Anterior cingulate cortex (tissue), 58 donors: ENCODE data around the gene TARDBP.
"Not testable (repeated sequence)": the region's sequence is repeated elsewhere in the genome, so short reads cannot be mapped to it uniquely, and the experiment has no call there.

Source experiments
- DNase-seq, 58 donors: peaks; one replicate each; lab custom pipeline; 2025; lab: John Stamatoyannopoulos, UW

The TARDBP gene

DNA sequence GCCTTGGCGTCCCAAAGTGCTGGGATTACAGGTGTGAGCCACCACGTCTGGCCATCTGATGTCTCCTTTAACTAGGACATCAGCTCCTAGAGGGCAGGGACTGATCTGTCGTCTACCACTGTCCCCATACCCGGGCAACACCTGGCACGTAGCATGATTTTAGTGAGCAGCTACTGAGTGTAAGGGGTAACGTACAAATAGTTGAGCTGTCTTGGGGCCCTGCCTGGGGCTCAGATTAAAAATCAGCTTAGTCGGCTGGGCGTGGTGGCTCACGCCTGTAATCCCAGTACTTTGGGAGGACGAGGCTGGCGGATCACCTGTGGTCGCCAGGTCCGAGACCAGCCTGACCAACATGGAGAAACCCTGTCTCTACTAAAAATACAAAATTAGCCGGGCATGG lies 45.6 kb downstream of the TARDBP start:
- DNase-seq, result no peak

GRCh38 chr1:11058595-11059154 lies 46.2 kb downstream of the TARDBP start:
- DNase-seq, result no peak

DNA sequence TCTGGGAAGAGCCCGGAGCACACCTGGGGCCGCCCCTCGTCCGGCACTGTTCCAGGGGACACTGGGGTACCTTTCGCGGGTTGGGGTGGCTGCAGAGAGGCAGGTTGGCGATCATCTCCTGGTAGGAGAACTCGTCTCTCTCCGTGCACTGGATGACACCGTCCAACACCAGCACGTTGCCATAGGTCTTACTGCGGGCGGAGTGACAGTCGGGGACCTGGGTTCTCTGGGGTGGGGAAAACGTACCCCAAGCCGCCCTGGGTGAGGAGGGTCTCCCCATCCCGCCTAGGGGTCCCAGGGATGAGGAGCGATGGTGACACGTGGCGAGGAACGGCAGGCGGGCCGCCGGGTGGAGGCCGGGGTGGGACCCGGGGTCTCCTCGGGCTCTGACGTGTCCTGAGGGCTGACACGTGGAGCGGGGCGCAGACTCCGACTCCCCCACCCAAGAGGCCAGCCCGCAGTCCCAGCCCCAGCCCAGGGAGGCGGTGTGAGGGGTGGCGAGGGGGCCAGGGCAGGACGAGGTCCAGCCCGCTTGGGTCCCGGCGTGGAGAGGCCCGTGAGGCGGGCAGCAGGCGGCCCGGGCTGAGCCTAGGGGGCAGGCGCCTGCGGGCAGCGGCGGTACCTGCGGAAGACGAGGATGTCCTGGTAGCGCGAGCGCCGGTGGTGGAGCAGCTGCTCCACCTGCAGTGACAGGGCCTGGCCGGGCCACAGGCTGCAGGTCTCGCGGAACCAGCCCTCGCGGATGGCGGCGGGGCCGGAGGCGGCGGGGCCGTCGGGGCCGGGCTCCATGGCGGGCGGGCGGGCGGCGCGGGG lies 46.9 kb downstream of the TARDBP start:
- peak in 1 of 58 donors; percentile 37 for DNase-seq

- DNase-seq, result peak; percentile 43 to 94 (median 83)
Measured at GRCh38 chr1:11059968-11060830, 47.7 kb downstream of the TARDBP start, which contains the start of gene SRM. TSS of gene SRM (minus strand) at chr1:11060018. CDS start at chr1:11059943, 75 bp downstream.

- DNase-seq, result peak in 1 of 58 donors; percentile 10
Measured at GRCh38 chr1:11061652-11062365, 49.4 kb downstream of the TARDBP start.

- peak in 13 of 58 donors; percentile 11 to 71 (median 34) for DNase-seq
Measured at GRCh38 chr1:11062965-11063401, 50.5 kb downstream of the TARDBP start.

DNA sequence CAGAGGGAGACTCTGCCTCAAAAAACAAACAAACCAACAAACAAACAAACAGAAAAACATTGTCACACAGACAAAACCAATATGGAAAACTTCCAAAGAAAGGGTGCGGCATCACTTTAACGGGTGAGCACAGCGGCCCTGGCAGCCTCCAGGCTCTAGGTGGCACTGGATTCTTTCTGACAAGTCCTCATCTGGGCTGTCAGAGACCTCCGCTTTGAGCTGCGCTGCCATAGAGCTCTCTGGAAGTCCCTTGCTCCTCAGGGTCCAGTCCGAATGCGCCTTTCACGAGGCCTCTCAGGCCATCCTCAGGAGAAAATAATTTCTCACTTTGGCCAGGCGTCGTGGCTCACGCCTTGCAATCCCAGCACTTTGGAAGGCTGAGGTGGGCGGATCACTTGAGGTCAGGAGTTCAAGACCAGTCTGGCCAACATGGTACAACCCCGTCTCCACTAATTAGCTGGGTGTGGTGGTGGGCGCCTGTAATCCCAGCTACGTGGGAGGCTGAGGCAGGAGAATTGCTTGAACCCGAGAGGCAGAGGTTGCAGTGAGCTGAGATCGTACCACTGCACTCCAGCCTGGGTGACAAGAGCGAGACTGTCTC lies 51.6 kb downstream of the TARDBP start:
- DNase-seq, result not testable (repeated sequence)

- DNase-seq, result no peak
Measured at GRCh38 chr1:11064942-11065341, 52.5 kb downstream of the TARDBP start.

DNA sequence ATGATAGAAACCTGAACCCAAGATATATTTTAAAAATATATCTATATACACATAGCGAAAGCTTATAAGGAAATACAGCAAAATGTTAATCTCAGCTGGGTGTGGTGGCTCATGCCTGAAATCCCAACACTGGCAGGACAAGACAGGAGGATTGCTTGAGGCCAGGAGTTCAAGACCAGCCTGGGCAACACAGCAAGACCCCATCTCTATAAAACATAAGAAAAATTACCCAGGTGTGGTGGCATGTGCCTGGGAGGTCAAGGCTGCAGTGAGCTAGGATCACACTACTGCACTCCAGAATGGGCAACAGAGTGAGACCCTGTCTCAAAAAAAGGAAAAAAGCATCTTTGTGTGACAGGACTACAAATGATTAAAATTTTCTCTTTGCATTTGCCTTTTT lies 53.3 kb downstream of the TARDBP start:
- DNase-seq, result no peak

DNA sequence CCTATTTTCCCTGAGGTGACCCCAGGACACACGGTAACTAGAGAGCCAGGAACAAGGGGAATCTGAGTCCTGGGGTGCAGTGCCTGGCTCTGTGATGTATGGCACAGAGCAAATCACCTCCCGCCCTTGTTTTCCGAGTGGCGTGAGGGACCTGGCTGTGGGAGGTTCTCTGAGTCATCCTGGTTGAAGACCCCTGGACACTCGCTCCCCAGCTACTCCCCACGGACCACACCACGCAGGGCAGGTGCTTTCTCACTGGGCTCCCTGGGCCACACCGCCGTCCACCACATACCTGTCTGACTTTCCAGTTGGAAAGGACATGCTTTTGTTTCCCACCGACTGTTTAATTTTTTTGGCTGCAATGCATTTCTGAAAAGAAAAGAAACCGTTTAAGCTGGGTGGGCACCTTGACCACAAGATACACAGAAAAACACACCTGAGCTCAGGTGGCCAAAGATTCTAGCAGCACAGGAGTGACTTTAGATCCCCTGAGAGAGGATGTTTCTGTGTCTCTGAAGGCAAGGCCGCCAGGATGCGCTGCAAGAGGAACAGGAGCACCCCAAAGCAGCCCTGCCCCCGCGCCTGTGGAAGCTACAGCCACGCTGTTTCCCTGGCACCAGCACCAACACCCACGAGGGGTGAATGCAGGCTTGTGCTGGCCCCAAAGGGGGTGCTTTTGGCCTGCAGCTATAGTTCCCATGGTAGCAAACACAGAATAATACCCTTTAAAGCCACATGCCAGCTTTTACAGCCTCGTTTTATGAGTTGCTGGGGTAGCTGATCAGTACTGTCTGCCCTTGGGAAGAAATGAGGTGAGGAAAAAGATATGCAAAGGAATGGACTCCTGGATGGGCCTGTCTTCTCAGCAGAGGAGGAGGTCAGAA lies 55.5 kb downstream of the TARDBP start:
- peak in 24 of 58 donors; percentile 11 to 80 (median 32) for DNase-seq

- peak in 1 of 58 donors; percentile 8 for DNase-seq
Measured at GRCh38 chr1:11068600-11069473, 56.4 kb downstream of the TARDBP start.

DNA sequence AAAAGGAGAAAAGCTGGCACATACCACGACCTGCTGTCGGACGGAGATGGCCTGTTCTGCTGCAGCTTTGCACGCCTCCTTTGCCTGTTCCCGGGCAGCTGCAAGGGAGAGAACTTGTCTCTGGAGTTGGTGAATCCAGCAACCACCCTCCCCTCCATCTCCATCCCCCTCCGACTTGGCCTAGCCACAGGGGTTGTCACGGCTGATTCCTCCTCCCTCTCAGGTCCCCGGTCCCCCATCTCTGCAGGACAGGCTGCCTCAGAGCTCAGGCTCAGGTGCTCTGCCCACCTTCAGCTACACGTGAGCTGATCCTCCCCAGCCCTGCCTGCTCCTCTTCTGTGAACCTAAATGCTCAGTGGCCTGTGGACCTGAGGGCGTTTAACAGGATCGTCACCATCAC lies 58.4 kb downstream of the TARDBP start:
- DNase-seq, result no peak

- DNase-seq, result peak in 1 of 58 donors; percentile 18
Measured at GRCh38 chr1:11071463-11072215, 59.2 kb downstream of the TARDBP start.

GRCh38 chr1:11072216-11072917 lies 59.9 kb downstream of the TARDBP start:
- DNase-seq, result peak in 1 of 58 donors; percentile 19

DNA sequence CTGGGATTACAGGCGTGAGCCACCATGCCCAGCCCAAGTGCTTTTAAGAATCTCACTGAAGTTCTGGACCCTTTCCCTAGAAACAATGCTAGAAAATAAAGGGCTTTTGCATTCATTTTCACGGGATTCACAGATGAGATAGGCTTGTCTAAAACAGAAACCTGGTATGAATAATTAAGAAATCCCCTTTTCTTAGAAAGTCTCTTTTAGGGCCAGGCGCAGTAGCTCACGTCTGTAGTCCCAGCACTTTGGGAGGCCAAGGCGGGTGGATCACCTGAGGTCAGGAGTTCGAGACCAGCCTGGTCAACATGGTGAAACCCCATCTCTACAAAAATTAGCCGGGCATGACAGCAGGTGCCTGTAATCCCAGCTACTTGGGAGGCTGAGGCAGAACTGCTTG lies 60.9 kb downstream of the TARDBP start:
- DNase-seq, result not testable (repeated sequence)
